PC-3 (cell line): ENCODE results near the gene CCDC192. TPM values are rescaled to one million over a fixed set of nuclear protein-coding genes. Genes with fewer than 3 reads are reported as not detected.

Source experiments
- ATAC-seq: fragments of 200-7000 bp; cut with Tn5 transposase; 2 replicates; pipeline ENCODE4 v1.9.1; 2020; ENCODE audit warnings: mild to moderate bottlenecking, moderate library complexity
- BruUV-seq: library from RNA; stranded (reverse); fragments of 400-500 nt; replicated peaks from 2 replicates; lab custom pipeline; 2021; lab: Mats Ljungman, UMichigan
- CTCF ChIA-PET: fragments of 300-600 bp; sonication (Branson Sonifier 250); formaldehyde crosslinking; loops from one replicate; lab custom pipeline; 2022; ENCODE audit warnings: antibody characterized with exemption; lab: Charles Lee
- POLR2A ChIA-PET: fragments of 300-600 bp; sonication (Branson Sonifier 250); formaldehyde crosslinking; loops from one replicate; lab custom pipeline; 2022; ENCODE audit warnings: antibody characterized with exemption; ENCODE audit not compliant: unreplicated experiment; lab: Charles Lee
- DNase-seq: peaks from one replicate; pipeline ENCODE4 v3.0.0-alpha.2; 2015
- H2AFZ ChIP-seq: fragments of 300-600 bp; sonication (generic); 2 replicates; pipeline ENCODE4 v1.6.0; 2016; ENCODE audit warnings: antibody characterized with exemption, low read length
- H3F3A ChIP-seq: fragments of 300-600 bp; sonication (generic); one replicate; pipeline ENCODE4 v1.6.0; 2017; ENCODE audit warnings: antibody characterized with exemption, low read length, control low read depth, mild to moderate bottlenecking; ENCODE audit not compliant: unreplicated experiment
- H3K27ac ChIP-seq: fragments of 300-600 bp; sonication (generic); 2 replicates; pipeline ENCODE4 v1.5.1; 2016; ENCODE audit warnings: mild to moderate bottlenecking, low read length
- H3K27me3 ChIP-seq: fragments of 300-600 bp; sonication (generic); 2 replicates; pipeline ENCODE4 v1.6.1; 2016; ENCODE audit warnings: low read length, mixed read lengths
- H3K36me3 ChIP-seq: fragments of 300-600 bp; sonication (generic); 2 replicates; pipeline ENCODE4 v1.6.1; 2016; ENCODE audit warnings: low read depth, mixed run types, low read length, mixed read lengths
- H3K4me1 ChIP-seq: fragments of 300-600 bp; sonication (generic); 2 replicates; pipeline ENCODE4 v1.5.1; 2016; ENCODE audit warnings: low read length; ENCODE audit not compliant: insufficient read depth
- H3K4me2 ChIP-seq: fragments of 300-600 bp; sonication (generic); 2 replicates; pipeline ENCODE4 v1.6.0; 2016; ENCODE audit warnings: low read length
- H3K4me3 ChIP-seq: fragments of 300-600 bp; sonication (generic); 2 replicates; pipeline ENCODE4 v1.5.1; 2016; ENCODE audit warnings: mild to moderate bottlenecking, low read length, mixed read lengths
- H3K79me2 ChIP-seq: fragments of 300-600 bp; sonication (generic); 2 replicates; pipeline ENCODE4 v1.6.1; 2017; ENCODE audit warnings: low read length, mixed read lengths
- H3K9ac ChIP-seq: fragments of 300-600 bp; sonication (generic); 2 replicates; pipeline ENCODE4 v1.6.0; 2016; ENCODE audit warnings: mild to moderate bottlenecking, low read length
- H3K9me2 ChIP-seq: fragments of 300-600 bp; sonication (generic); replicated peaks from 2 replicates; pipeline ENCODE4 v1.6.1; 2016; ENCODE audit warnings: mixed run types, low read length, mixed read lengths
- H3K9me3 ChIP-seq: fragments of 300-600 bp; sonication (generic); 2 replicates; pipeline ENCODE4 v1.6.1; 2016; ENCODE audit warnings: low read length, mixed read lengths
- H4K20me1 ChIP-seq: fragments of 300-600 bp; sonication (generic); 2 replicates; pipeline ENCODE4 v1.6.1; 2016; ENCODE audit warnings: low read length, mixed read lengths
- CTCF ChIP-seq: fragments of 300-600 bp; sonication (generic); conservative IDR thresholded peaks from 2 replicates; pipeline ENCODE4 v1.5.1; 2017; ENCODE audit warnings: antibody characterized with exemption, low read depth, mild to moderate bottlenecking, low read length
- EZH2 ChIP-seq: fragments of 300-600 bp; sonication (generic); IDR thresholded peaks from one replicate; pipeline ENCODE4 v1.6.1; 2017; ENCODE audit warnings: antibody characterized with exemption, mild to moderate bottlenecking, low read length; ENCODE audit not compliant: unreplicated experiment
- EZH2phosphoT487 ChIP-seq: fragments of 300-600 bp; sonication (generic); IDR thresholded peaks from 2 replicates; pipeline ENCODE4 v1.6.1; 2018; ENCODE audit warnings: mild to moderate bottlenecking, antibody characterized with exemption, low read length, borderline replicate concordance
- intact Hi-C: fragments of 100-400 bp; cut with micrococcal nuclease; formaldehyde crosslinking; loops from 2 replicates; pipeline ENCODE4 v1.9.0; 2023
- total RNA-seq: library from RNA; depleted of rRNA; stranded (reverse); fragments of >200 nt; gene quantifications from 2 replicates; pipeline ENCODE4 v1.2.3, GENCODE V29; 2014

Gene CCDC192
- total RNA-seq, 1 experiment from 2014 or later: not detected

- Histone ChIP-seq H3K36me3 (no peaks in the 10 kb centered on the region), H3F3A (no peaks in the 10 kb centered on the region), H3K27ac (no peak overlapping the region; the same call in 1 of the 2 replicates), H4K20me1 (no peaks in the 10 kb centered on the region), H3K9ac (no peak overlapping the region), H3K4me3 (no peak overlapping the region), H3K9me2 (no peaks in the 10 kb centered on the region), H2AFZ (no peak overlapping the region), H3K9me3 (no peaks in the 10 kb centered on the region), H3K4me1 (peaks cover 33% of the 10 kb centered on the region), H3K4me2 (no peak overlapping the region), H3K79me2 (no peaks in the 10 kb centered on the region), H3K27me3 (no peaks in the 10 kb centered on the region)
- ATAC-seq (peak; percentile 60), DNase-seq (peak; percentile 57)
- no peak for TF ChIP-seq CTCF
- no peak for TF ChIP-seq EZH2phosphoT487
- no peak for TF ChIP-seq EZH2
- intact Hi-C loops: no loop called here
- CTCF ChIA-PET: no interaction called here
- BruUV-seq: no TSS peak
- POLR2A ChIA-PET: interaction anchor here (0.6 kb wide), 1 partner anchor 72 kb away, joined by 3 read pairs; no protein-coding TSS in a partner anchor
Observed at GRCh38 chr5:127838661-127839060, 135.5 kb downstream of the CCDC192 start.

GRCh38 chr5:127839072-127839471 is 135.9 kb downstream of the CCDC192 start:
- intact Hi-C loops: no loop called here
- H3K4me2 ChIP-seq: no peak overlapping the region
- ATAC-seq: no peak
- BruUV-seq: no TSS peak
- no peaks in the 10 kb centered on the region for H3K27me3 ChIP-seq
- H2AFZ ChIP-seq: no peak overlapping the region
- CTCF ChIA-PET: no interaction called here
- no peak overlapping the region for H3K4me3 ChIP-seq
- H3K27ac ChIP-seq: no peak overlapping the region; the same call in 1 of the 2 replicates
- no peaks in the 10 kb centered on the region for H3K36me3 ChIP-seq
- TF ChIP-seq CTCF (no peak), EZH2 (no peak), EZH2phosphoT487 (no peak)
- no peaks in the 10 kb centered on the region for H4K20me1 ChIP-seq
- no peaks in the 10 kb centered on the region for H3K9me3 ChIP-seq
- no peaks in the 10 kb centered on the region for H3K79me2 ChIP-seq
- peaks cover 29% of the 10 kb centered on the region for H3K4me1 ChIP-seq
- no peaks in the 10 kb centered on the region for H3K9me2 ChIP-seq
- no peak for DNase-seq
- POLR2A ChIA-PET: interaction anchor here (0.6 kb wide), 1 partner anchor 72 kb away, joined by 3 read pairs; no protein-coding TSS in a partner anchor
- no peak overlapping the region for H3K9ac ChIP-seq
- H3F3A ChIP-seq: no peaks in the 10 kb centered on the region

- H4K20me1 ChIP-seq: no peaks in the 10 kb centered on the region
- H3K4me3 ChIP-seq: no peak overlapping the region
- no peaks in the 10 kb centered on the region for H3K27me3 ChIP-seq
- H3K4me2 ChIP-seq: peak overlapping the region; percentile 46; the same call in 1 of the 2 replicates
- no peak overlapping the region for H2AFZ ChIP-seq
- CTCF ChIA-PET: no interaction called here
- H3K9ac ChIP-seq: no peak overlapping the region
- BruUV-seq: no TSS peak
- intact Hi-C loops: loop anchor here (1.0 to 2.0 kb wide), 7 partner anchors 18 to 243 kb away; partner anchors contain the start of gene SLC12A2
- H3K79me2 ChIP-seq: no peaks in the 10 kb centered on the region
- peak overlapping the region; percentile 31; the same call in 1 of the 2 replicates for H3K27ac ChIP-seq
- no peak for TF ChIP-seq EZH2phosphoT487
- TF ChIP-seq CTCF: no peak
- no peak for TF ChIP-seq EZH2
- H3F3A ChIP-seq: no peaks in the 10 kb centered on the region
- peaks cover 23% of the 10 kb centered on the region for H3K4me1 ChIP-seq
- no peaks in the 10 kb centered on the region for H3K9me3 ChIP-seq
- POLR2A ChIA-PET: no interaction called here
- DNase-seq (no peak), ATAC-seq (no peak)
- no peaks in the 10 kb centered on the region for H3K36me3 ChIP-seq
- no peaks in the 10 kb centered on the region for H3K9me2 ChIP-seq
Observed at GRCh38 chr5:127839496-127840197, 136.5 kb downstream of the CCDC192 start.
